ENCODE data around the gene UNC13C. TPM values are rescaled to one million over a fixed set of nuclear protein-coding genes. Genes with fewer than 3 reads are reported as not detected.

The UNC13C gene
- total and polyA plus RNA-seq, 2 donors, result 0.11 to 1.7 TPM

DNA sequence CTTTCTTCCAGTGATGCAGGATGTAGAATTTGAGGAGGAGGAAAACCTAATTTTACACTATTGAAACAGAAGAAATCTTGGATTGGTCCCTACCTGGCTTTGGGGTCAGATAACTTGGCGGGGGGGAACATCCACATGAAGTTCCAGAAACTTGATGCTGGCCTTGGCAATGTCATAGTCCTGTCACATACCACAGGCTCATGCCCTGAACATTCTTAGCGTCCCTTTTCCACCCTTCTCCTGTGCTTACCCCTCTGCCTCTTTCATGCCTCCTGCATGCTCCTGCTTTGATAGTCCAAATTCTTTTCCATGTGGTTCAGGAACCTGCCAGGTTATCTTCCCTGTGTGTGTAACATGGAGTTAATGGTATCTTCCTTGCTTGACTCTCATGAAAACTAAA, 110.6 kb downstream of the UNC13C start:
- Histone ChIP-seq H3K4me3 (ENCODE audit: low read length in 2 of 2) (no peak overlapping the region), H3K27ac (ENCODE audit: low read depth in 1 of 2, low read length in 1 of 2) (no peak overlapping the region), H3K36me3 (ENCODE audit: control insufficient read depth in 2 of 2, insufficient read depth in 2 of 2, low read length in 1 of 2) (no peaks in the 10 kb centered on the region), H3K4me1 (ENCODE audit: control insufficient read depth in 2 of 2, insufficient read depth in 2 of 2, low read length in 2 of 2) (no peaks in the 10 kb centered on the region), H3K27me3 (ENCODE audit: control insufficient read depth in 2 of 2, insufficient read depth in 1 of 2, low read length in 1 of 2) (no peaks in the 10 kb centered on the region), H3K9me3 (ENCODE audit: control insufficient read depth in 2 of 2, insufficient read depth in 1 of 2, low read length in 1 of 2) (no peaks in the 10 kb centered on the region)
- DNase-seq (ENCODE audit: low read depth in 6 of 9, low spot score in 9 of 9), result no peak
- 94% methylated on average over 2 of the region's 2 CpGs for WGBS

DNA sequence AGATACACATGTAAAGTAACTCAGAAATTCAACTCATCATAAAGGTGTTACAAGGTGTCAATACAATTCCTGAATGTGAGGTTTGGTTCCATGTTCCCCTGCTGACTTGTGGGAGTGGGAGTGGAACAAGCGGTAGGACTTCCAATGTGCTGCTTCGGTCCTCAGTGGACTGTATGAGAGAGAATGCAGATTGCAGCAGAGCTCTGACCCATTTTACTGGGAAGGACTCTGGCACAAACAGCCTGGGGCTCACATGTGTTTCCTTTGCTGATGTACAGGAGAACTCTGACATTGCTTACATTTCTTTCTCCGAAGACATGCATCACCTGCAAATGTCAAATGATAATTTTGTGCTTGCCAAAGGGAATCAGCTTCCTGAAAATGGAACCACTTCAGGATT, 111.5 kb downstream of the UNC13C start:
- DNase-seq (ENCODE audit: low read depth in 6 of 9, low spot score in 9 of 9), result no peak
- H3K4me1 ChIP-seq (ENCODE audit: control insufficient read depth in 2 of 2, insufficient read depth in 2 of 2, low read length in 2 of 2), result no peaks in the 10 kb centered on the region
- no peaks in the 10 kb centered on the region for H3K27me3 ChIP-seq (ENCODE audit: control insufficient read depth in 2 of 2, insufficient read depth in 1 of 2, low read length in 1 of 2)
- no peak overlapping the region for H3K4me3 ChIP-seq (ENCODE audit: low read length in 2 of 2)
- H3K36me3 ChIP-seq (ENCODE audit: control insufficient read depth in 2 of 2, insufficient read depth in 2 of 2, low read length in 1 of 2), result no peaks in the 10 kb centered on the region
- WGBS, result 96% methylated on average over 3 of the region's 3 CpGs
- H3K27ac ChIP-seq (ENCODE audit: low read depth in 1 of 2, low read length in 1 of 2), result no peak overlapping the region
- no peaks in the 10 kb centered on the region for H3K9me3 ChIP-seq (ENCODE audit: control insufficient read depth in 2 of 2, insufficient read depth in 1 of 2, low read length in 1 of 2)

DNA sequence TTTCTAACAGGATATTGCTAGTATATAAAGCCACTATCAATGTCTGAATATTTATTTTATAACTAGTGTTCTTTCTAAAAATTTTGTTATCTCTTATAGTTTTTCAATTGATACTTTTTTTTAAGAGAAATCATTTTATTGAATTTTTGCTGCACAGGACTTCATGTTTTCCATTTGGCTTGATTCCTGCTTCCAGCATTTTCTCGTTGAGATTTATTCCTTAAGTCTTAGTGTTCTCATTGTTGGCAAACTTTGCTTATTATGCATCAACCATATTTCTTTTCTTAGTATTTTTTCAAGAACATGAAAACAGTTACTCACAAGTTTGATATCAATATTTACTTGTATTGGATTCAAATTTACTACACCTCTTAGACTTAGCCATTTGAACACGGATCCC, 113.4 kb downstream of the UNC13C start:
- no peaks in the 10 kb centered on the region for H3K36me3 ChIP-seq (ENCODE audit: control insufficient read depth in 2 of 2, insufficient read depth in 2 of 2, low read length in 1 of 2)
- H3K4me1 ChIP-seq (ENCODE audit: control insufficient read depth in 2 of 2, insufficient read depth in 2 of 2, low read length in 2 of 2), result no peaks in the 10 kb centered on the region
- H3K9me3 ChIP-seq (ENCODE audit: control insufficient read depth in 2 of 2, insufficient read depth in 1 of 2, low read length in 1 of 2), result no peaks in the 10 kb centered on the region
- DNase-seq (ENCODE audit: low read depth in 6 of 9, low spot score in 9 of 9), result no peak
- no peaks in the 10 kb centered on the region for H3K27me3 ChIP-seq (ENCODE audit: control insufficient read depth in 2 of 2, insufficient read depth in 1 of 2, low read length in 1 of 2)
- H3K4me3 ChIP-seq (ENCODE audit: low read length in 2 of 2), result no peak overlapping the region
- 86% methylated on average over 2 of the region's 2 CpGs for WGBS
- H3K27ac ChIP-seq (ENCODE audit: low read depth in 1 of 2, low read length in 1 of 2), result no peak overlapping the region

GRCh38 chr15:54094661-54095060, 116.4 kb downstream of the UNC13C start:
- no peaks in the 10 kb centered on the region for H3K36me3 ChIP-seq (ENCODE audit: control insufficient read depth in 2 of 2, insufficient read depth in 2 of 2, low read length in 1 of 2)
- no peak overlapping the region for H3K27ac ChIP-seq (ENCODE audit: low read depth in 1 of 2, low read length in 1 of 2)
- H3K9me3 ChIP-seq (ENCODE audit: control insufficient read depth in 2 of 2, insufficient read depth in 1 of 2, low read length in 1 of 2), result no peaks in the 10 kb centered on the region
- WGBS, result 85% methylated on average over 1 of the region's 1 CpG
- H3K4me3 ChIP-seq (ENCODE audit: low read length in 2 of 2), result no peak overlapping the region
- DNase-seq (ENCODE audit: low read depth in 6 of 9, low spot score in 9 of 9), result no peak
- no peaks in the 10 kb centered on the region for H3K4me1 ChIP-seq (ENCODE audit: control insufficient read depth in 2 of 2, insufficient read depth in 2 of 2, low read length in 2 of 2)
- H3K27me3 ChIP-seq (ENCODE audit: control insufficient read depth in 2 of 2, insufficient read depth in 1 of 2, low read length in 1 of 2), result no peaks in the 10 kb centered on the region

DNA sequence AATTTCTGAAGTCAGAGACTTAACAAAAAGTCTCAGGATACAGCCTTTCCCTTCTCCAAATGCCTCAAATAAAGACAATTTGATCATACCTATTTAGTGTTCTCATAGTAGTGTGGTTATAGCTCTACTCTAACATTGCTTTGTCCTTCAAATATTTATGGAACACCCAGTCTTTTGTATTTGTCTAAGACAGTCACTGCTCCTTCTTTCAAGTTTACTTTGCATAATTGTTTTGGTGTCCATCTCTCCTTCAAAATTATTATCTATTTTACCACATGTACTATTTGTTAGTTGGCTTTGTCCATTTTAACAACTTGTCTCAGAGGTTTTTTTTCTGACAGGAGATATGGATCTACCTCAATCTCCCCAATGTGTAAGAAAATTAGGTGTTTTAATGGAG, 118.8 kb downstream of the UNC13C start:
- DNase-seq (ENCODE audit: low read depth in 6 of 9, low spot score in 9 of 9), result no peak
- Histone ChIP-seq H3K4me1 (ENCODE audit: control insufficient read depth in 2 of 2, insufficient read depth in 2 of 2, low read length in 2 of 2) (no peaks in the 10 kb centered on the region), H3K4me3 (ENCODE audit: low read length in 2 of 2) (no peak overlapping the region), H3K36me3 (ENCODE audit: control insufficient read depth in 2 of 2, insufficient read depth in 2 of 2, low read length in 1 of 2) (no peaks in the 10 kb centered on the region), H3K9me3 (ENCODE audit: control insufficient read depth in 2 of 2, insufficient read depth in 1 of 2, low read length in 1 of 2) (no peaks in the 10 kb centered on the region), H3K27me3 (ENCODE audit: control insufficient read depth in 2 of 2, insufficient read depth in 1 of 2, low read length in 1 of 2) (no peaks in the 10 kb centered on the region), H3K27ac (ENCODE audit: low read depth in 1 of 2, low read length in 1 of 2) (no peak overlapping the region)

GRCh38 chr15:54099010-54099409, 120.8 kb downstream of the UNC13C start:
- H3K4me3 ChIP-seq (ENCODE audit: low read length in 2 of 2), result no peak overlapping the region
- H3K27me3 ChIP-seq (ENCODE audit: control insufficient read depth in 2 of 2, insufficient read depth in 1 of 2, low read length in 1 of 2), result no peaks in the 10 kb centered on the region
- no peaks in the 10 kb centered on the region for H3K36me3 ChIP-seq (ENCODE audit: control insufficient read depth in 2 of 2, insufficient read depth in 2 of 2, low read length in 1 of 2)
- no peak overlapping the region for H3K27ac ChIP-seq (ENCODE audit: low read depth in 1 of 2, low read length in 1 of 2)
- no peaks in the 10 kb centered on the region for H3K4me1 ChIP-seq (ENCODE audit: control insufficient read depth in 2 of 2, insufficient read depth in 2 of 2, low read length in 2 of 2)
- no peaks in the 10 kb centered on the region for H3K9me3 ChIP-seq (ENCODE audit: control insufficient read depth in 2 of 2, insufficient read depth in 1 of 2, low read length in 1 of 2)
- WGBS, result 80% methylated on average over 1 of the region's 1 CpG
- no peak for DNase-seq (ENCODE audit: low read depth in 6 of 9, low spot score in 9 of 9)

GRCh38 chr15:54101664-54102270, 123.5 kb downstream of the UNC13C start:
- no peak overlapping the region for H3K4me3 ChIP-seq (ENCODE audit: low read length in 2 of 2)
- no peaks in the 10 kb centered on the region for H3K9me3 ChIP-seq (ENCODE audit: control insufficient read depth in 2 of 2, insufficient read depth in 1 of 2, low read length in 1 of 2)
- no peaks in the 10 kb centered on the region for H3K36me3 ChIP-seq (ENCODE audit: control insufficient read depth in 2 of 2, insufficient read depth in 2 of 2, low read length in 1 of 2)
- DNase-seq (ENCODE audit: low read depth in 6 of 9, low spot score in 9 of 9), result no peak
- H3K4me1 ChIP-seq (ENCODE audit: control insufficient read depth in 2 of 2, insufficient read depth in 2 of 2, low read length in 2 of 2), result no peaks in the 10 kb centered on the region
- no peaks in the 10 kb centered on the region for H3K27me3 ChIP-seq (ENCODE audit: control insufficient read depth in 2 of 2, insufficient read depth in 1 of 2, low read length in 1 of 2)
- WGBS, result 89% methylated on average over 10 of the region's 10 CpGs
- no peak overlapping the region for H3K27ac ChIP-seq (ENCODE audit: low read depth in 1 of 2, low read length in 1 of 2)

DNA sequence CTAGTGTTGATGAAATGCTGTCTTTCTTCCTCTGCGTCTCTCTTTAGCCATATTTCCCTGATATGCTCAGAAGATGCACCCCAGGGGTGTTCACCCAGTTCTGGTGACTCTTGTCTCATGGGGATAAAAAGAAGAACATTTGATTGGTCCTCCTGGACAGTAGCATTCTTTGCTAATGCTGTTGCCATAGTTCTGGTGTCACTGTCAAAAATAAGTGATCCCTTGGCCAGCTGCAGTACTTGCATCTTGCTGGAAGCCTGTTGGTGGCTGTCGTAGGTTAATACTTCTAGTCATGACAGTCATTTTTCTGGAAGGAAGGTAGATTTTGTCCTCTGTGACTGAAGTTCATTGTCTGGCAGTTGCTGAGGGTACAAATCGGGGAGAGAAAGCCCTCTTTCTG, 124.5 kb downstream of the UNC13C start:
- H3K4me3 ChIP-seq (ENCODE audit: low read length in 2 of 2), result no peak overlapping the region
- H3K27me3 ChIP-seq (ENCODE audit: control insufficient read depth in 2 of 2, insufficient read depth in 1 of 2, low read length in 1 of 2), result no peaks in the 10 kb centered on the region
- DNase-seq (ENCODE audit: low read depth in 6 of 9, low spot score in 9 of 9), result no peak
- no peaks in the 10 kb centered on the region for H3K9me3 ChIP-seq (ENCODE audit: control insufficient read depth in 2 of 2, insufficient read depth in 1 of 2, low read length in 1 of 2)
- H3K27ac ChIP-seq (ENCODE audit: low read depth in 1 of 2, low read length in 1 of 2), result no peak overlapping the region
- 81% methylated on average over 3 of the region's 3 CpGs for WGBS
- no peaks in the 10 kb centered on the region for H3K4me1 ChIP-seq (ENCODE audit: control insufficient read depth in 2 of 2, insufficient read depth in 2 of 2, low read length in 2 of 2)
- no peaks in the 10 kb centered on the region for H3K36me3 ChIP-seq (ENCODE audit: control insufficient read depth in 2 of 2, insufficient read depth in 2 of 2, low read length in 1 of 2)

DNA sequence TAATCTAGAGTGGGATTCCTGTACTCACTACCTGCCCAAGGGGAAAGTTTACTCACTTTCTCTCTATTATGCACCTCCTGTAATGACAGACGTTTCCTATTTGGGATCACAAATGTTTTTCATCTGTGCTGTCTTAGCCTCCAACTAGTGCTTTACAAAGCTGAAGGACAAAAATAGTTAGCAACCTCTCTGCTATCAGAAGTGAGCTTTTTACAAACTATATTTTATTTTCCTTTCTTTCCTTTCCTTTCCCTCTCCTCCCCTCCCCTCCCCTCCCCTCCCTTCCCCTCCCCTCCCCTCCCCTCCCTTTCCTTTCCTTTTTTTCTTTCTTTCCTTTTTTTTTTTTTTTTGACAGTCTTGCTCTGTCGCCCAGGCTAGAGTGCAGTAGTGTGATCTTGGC, 130.8 kb downstream of the UNC13C start:
- no peaks in the 10 kb centered on the region for H3K36me3 ChIP-seq (ENCODE audit: control insufficient read depth in 2 of 2, insufficient read depth in 2 of 2, low read length in 1 of 2)
- H3K27ac ChIP-seq (ENCODE audit: low read depth in 1 of 2, low read length in 1 of 2), result no peak overlapping the region
- no peak overlapping the region for H3K4me3 ChIP-seq (ENCODE audit: low read length in 2 of 2)
- H3K9me3 ChIP-seq (ENCODE audit: control insufficient read depth in 2 of 2, insufficient read depth in 1 of 2, low read length in 1 of 2), result no peaks in the 10 kb centered on the region
- no peaks in the 10 kb centered on the region for H3K27me3 ChIP-seq (ENCODE audit: control insufficient read depth in 2 of 2, insufficient read depth in 1 of 2, low read length in 1 of 2)
- no peak for DNase-seq (ENCODE audit: low read depth in 6 of 9, low spot score in 9 of 9)
- 92% methylated on average over 2 of the region's 2 CpGs for WGBS
- H3K4me1 ChIP-seq (ENCODE audit: control insufficient read depth in 2 of 2, insufficient read depth in 2 of 2, low read length in 2 of 2), result no peaks in the 10 kb centered on the region

DNA sequence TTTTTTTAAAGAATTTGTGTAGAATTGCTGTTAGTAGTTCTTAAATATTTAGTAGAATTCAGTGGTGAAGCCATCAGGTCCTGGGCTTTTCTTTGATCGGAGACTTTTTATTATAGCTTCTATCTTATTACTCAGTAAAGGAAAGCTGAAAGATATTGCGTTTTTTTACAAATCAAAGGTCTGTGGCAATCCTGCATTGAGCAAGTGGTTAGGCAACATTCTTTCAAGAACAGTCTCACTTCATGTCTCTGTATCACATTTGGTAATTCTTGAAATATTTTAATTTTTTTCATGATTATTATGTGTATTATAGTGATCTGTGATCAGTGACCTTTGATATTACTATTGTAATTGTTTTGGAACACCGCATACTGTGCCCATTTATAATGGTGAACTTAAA, 140.8 kb downstream of the UNC13C start:
- H3K36me3 ChIP-seq (ENCODE audit: control insufficient read depth in 2 of 2, insufficient read depth in 2 of 2, low read length in 1 of 2), result no peaks in the 10 kb centered on the region
- WGBS, result 94% methylated on average over 3 of the region's 3 CpGs
- H3K4me1 ChIP-seq (ENCODE audit: control insufficient read depth in 2 of 2, insufficient read depth in 2 of 2, low read length in 2 of 2), result no peaks in the 10 kb centered on the region
- no peaks in the 10 kb centered on the region for H3K9me3 ChIP-seq (ENCODE audit: control insufficient read depth in 2 of 2, insufficient read depth in 1 of 2, low read length in 1 of 2)
- no peak overlapping the region for H3K27ac ChIP-seq (ENCODE audit: low read depth in 1 of 2, low read length in 1 of 2)
- no peak for DNase-seq (ENCODE audit: low read depth in 6 of 9, low spot score in 9 of 9)
- no peak overlapping the region for H3K4me3 ChIP-seq (ENCODE audit: low read length in 2 of 2)
- H3K27me3 ChIP-seq (ENCODE audit: control insufficient read depth in 2 of 2, insufficient read depth in 1 of 2, low read length in 1 of 2), result no peaks in the 10 kb centered on the region
